ACC112 (cell line): Measurements from ENCODE around the gene USP24.

Experiments
- H2AFZ ChIP-seq: fragments of 200-600 bp; sonication (generic); one replicate; pipeline ENCODE4 v1.6.0; 2017; ENCODE audit warnings: antibody characterized with exemption, low read length; ENCODE audit not compliant: unreplicated experiment
- H3K27ac ChIP-seq: fragments of 200-600 bp; sonication (generic); 2 replicates; pipeline ENCODE4 v1.5.1; 2014; ENCODE audit warnings: low read depth, mild to moderate bottlenecking, antibody characterized with exemption, low read length, moderate library complexity
- H3K27me3 ChIP-seq: fragments of 200-600 bp; sonication (generic); 2 replicates; pipeline ENCODE4 v1.6.1; 2014; ENCODE audit warnings: mild to moderate bottlenecking, antibody characterized with exemption, low read length, moderate library complexity, mixed read lengths; ENCODE audit not compliant: insufficient read depth
- H3K36me3 ChIP-seq: fragments of 200-600 bp; sonication (generic); 2 replicates; pipeline ENCODE4 v1.6.1; 2016; ENCODE audit warnings: mild to moderate bottlenecking, antibody characterized with exemption, low read length, moderate library complexity, mixed read lengths; ENCODE audit not compliant: insufficient read depth
- H3K4me1 ChIP-seq: fragments of 200-600 bp; sonication (generic); one replicate; pipeline ENCODE4 v1.6.1; 2016; ENCODE audit warnings: low read length, mixed read lengths; ENCODE audit not compliant: insufficient read depth, unreplicated experiment, control insufficient read depth
- H3K4me3 ChIP-seq: fragments of 200-600 bp; sonication (generic); 2 replicates; pipeline ENCODE4 v1.5.1; 2014; ENCODE audit warnings: mild to moderate bottlenecking, low read depth, low read length
- H3K79me2 ChIP-seq: fragments of 200-600 bp; sonication (generic); one replicate; pipeline ENCODE4 v1.6.0; 2016; ENCODE audit warnings: low read length; ENCODE audit not compliant: control insufficient read depth, unreplicated experiment, insufficient read depth

USP24 gene

GRCh38 chr1:55068638-55069037, 146.5 kb downstream of the USP24 start:
- Histone ChIP-seq H3K4me3 (no peak overlapping the region), H3K79me2 (no peaks in the 10 kb centered on the region), H3K27ac (no peak overlapping the region), H3K4me1 (no peaks in the 10 kb centered on the region), H3K27me3 (no peaks in the 10 kb centered on the region), H3K36me3 (peaks cover 20% of the 10 kb centered on the region), H2AFZ (no peak overlapping the region)

GRCh38 chr1:55067914-55068313, 147.2 kb downstream of the USP24 start:
- no peak overlapping the region for H2AFZ ChIP-seq
- no peak overlapping the region for H3K27ac ChIP-seq
- no peak overlapping the region for H3K4me3 ChIP-seq
- no peaks in the 10 kb centered on the region for H3K27me3 ChIP-seq
- H3K79me2 ChIP-seq, result no peaks in the 10 kb centered on the region
- H3K4me1 ChIP-seq, result no peaks in the 10 kb centered on the region
- peaks cover 18% of the 10 kb centered on the region for H3K36me3 ChIP-seq

GRCh38 chr1:55067022-55067778, 148.0 kb downstream of the USP24 start:
- H3K36me3 ChIP-seq, result peaks cover 14% of the 10 kb centered on the region; the same call in 1 of the 2 replicates
- no peaks in the 10 kb centered on the region for H3K27me3 ChIP-seq
- no peak overlapping the region for H3K27ac ChIP-seq
- no peak overlapping the region for H2AFZ ChIP-seq
- H3K4me3 ChIP-seq, result no peak overlapping the region
- H3K4me1 ChIP-seq, result no peaks in the 10 kb centered on the region
- H3K79me2 ChIP-seq, result no peaks in the 10 kb centered on the region

- no peaks in the 10 kb centered on the region for H3K27me3 ChIP-seq
- no peak overlapping the region for H3K4me3 ChIP-seq
- H3K27ac ChIP-seq, result no peak overlapping the region
- H3K4me1 ChIP-seq, result no peaks in the 10 kb centered on the region
- H2AFZ ChIP-seq, result no peak overlapping the region
- peaks cover 3% of the 10 kb centered on the region; the same call in 1 of the 2 replicates for H3K36me3 ChIP-seq
- H3K79me2 ChIP-seq, result no peaks in the 10 kb centered on the region
Observed at GRCh38 chr1:55065648-55066047, 149.5 kb downstream of the USP24 start.

GRCh38 chr1:55064861-55065263, 150.3 kb downstream of the USP24 start:
- no peak overlapping the region for H2AFZ ChIP-seq
- H3K4me3 ChIP-seq, result no peak overlapping the region
- no peaks in the 10 kb centered on the region for H3K79me2 ChIP-seq
- H3K36me3 ChIP-seq, result peaks cover 3% of the 10 kb centered on the region; the same call in 1 of the 2 replicates
- H3K27ac ChIP-seq, result no peak overlapping the region
- no peaks in the 10 kb centered on the region for H3K27me3 ChIP-seq
- no peaks in the 10 kb centered on the region for H3K4me1 ChIP-seq

GRCh38 chr1:55064071-55064581, 151.0 kb downstream of the USP24 start:
- Histone ChIP-seq H3K4me3 (no peak overlapping the region), H3K36me3 (peaks cover 3% of the 10 kb centered on the region; the same call in 1 of the 2 replicates), H3K27ac (no peak overlapping the region), H3K4me1 (no peaks in the 10 kb centered on the region), H3K79me2 (no peaks in the 10 kb centered on the region), H3K27me3 (no peaks in the 10 kb centered on the region), H2AFZ (no peak overlapping the region)

- Histone ChIP-seq H2AFZ (no peak overlapping the region), H3K36me3 (0 out of 2 replicates have a peak, but pooled peaks cover 3% of the 10 kb centered on the region), H3K79me2 (no peaks in the 10 kb centered on the region), H3K27ac (no peak overlapping the region), H3K4me1 (no peaks in the 10 kb centered on the region), H3K27me3 (no peaks in the 10 kb centered on the region), H3K4me3 (no peak overlapping the region)
Observed at GRCh38 chr1:55063577-55063942, 151.6 kb downstream of the USP24 start.

GRCh38 chr1:55062801-55063576, 152.2 kb downstream of the USP24 start:
- Histone ChIP-seq H3K27me3 (no peaks in the 10 kb centered on the region), H3K4me1 (no peaks in the 10 kb centered on the region), H3K27ac (no peak overlapping the region), H3K79me2 (no peaks in the 10 kb centered on the region), H3K4me3 (no peak overlapping the region), H3K36me3 (0 out of 2 replicates have a peak, but pooled peaks cover 3% of the 10 kb centered on the region), H2AFZ (no peak overlapping the region)

- H3K36me3 ChIP-seq, result 0 out of 2 replicates have a peak, but pooled peaks cover 3% of the 10 kb centered on the region
- H3K27ac ChIP-seq, result no peak overlapping the region
- no peaks in the 10 kb centered on the region for H3K79me2 ChIP-seq
- H2AFZ ChIP-seq, result no peak overlapping the region
- H3K4me3 ChIP-seq, result no peak overlapping the region
- H3K4me1 ChIP-seq, result no peaks in the 10 kb centered on the region
- H3K27me3 ChIP-seq, result no peaks in the 10 kb centered on the region
Observed at GRCh38 chr1:55061706-55062321, 153.3 kb downstream of the USP24 start.

GRCh38 chr1:55061000-55061705, 154.0 kb downstream of the USP24 start:
- no peak overlapping the region for H2AFZ ChIP-seq
- no peak overlapping the region for H3K27ac ChIP-seq
- H3K4me1 ChIP-seq, result no peaks in the 10 kb centered on the region
- no peaks in the 10 kb centered on the region for H3K36me3 ChIP-seq
- H3K4me3 ChIP-seq, result no peak overlapping the region
- no peaks in the 10 kb centered on the region for H3K27me3 ChIP-seq
- no peaks in the 10 kb centered on the region for H3K79me2 ChIP-seq
